Esophagus muscularis mucosa (tissue), 4 donors: ENCODE results near the gene ABCA3. TPM values are rescaled to one million over a fixed set of nuclear protein-coding genes. Genes with fewer than 3 reads are reported as not detected.
"Not testable (repeated sequence)": the region's sequence is repeated elsewhere in the genome, so short reads cannot be mapped to it uniquely, and the experiment has no call there.

ENCODE experiments used
- DNase-seq: peaks from one replicate; pipeline ENCODE4 v3.0.0-alpha.2; 2017; ENCODE audit errors: extremely low spot score
- H3K27ac ChIP-seq, 4 donors: fragments of 200-600 bp; sonication (generic); replicated peaks in 1 of 4; 1 replicate in 3 of 4; 2 replicates in 1 of 4; pipeline ENCODE4 v1.5.1; 2016 to 2019; ENCODE audit warnings: mild to moderate bottlenecking in 1 of 4
- H3K27me3 ChIP-seq, 4 donors: fragments of 200-600 bp; sonication (generic); one replicate each; pipeline versions ENCODE4 v1.5.1 to v1.6.0; 2016 to 2019
- H3K36me3 ChIP-seq, 4 donors: fragments of 200-600 bp; sonication (generic); one replicate each; pipeline ENCODE4 v1.5.1; 2016 to 2019
- H3K4me1 ChIP-seq, 4 donors: fragments of 200-600 bp; sonication (generic); one replicate each; pipeline ENCODE4 v1.5.1; 2016 to 2019
- H3K4me3 ChIP-seq, 4 donors: fragments of 200-600 bp; sonication (generic); 1 replicate in 2 of 4; 2 replicates in 2 of 4; pipeline ENCODE4 v1.5.1; 2016 to 2019; ENCODE audit warnings: mild to moderate bottlenecking in 4 of 4, moderate library complexity in 1 of 4
- H3K9me3 ChIP-seq, 4 donors: fragments of 200-600 bp; sonication (generic); 1 replicate in 3 of 4; 2 replicates in 1 of 4; pipeline ENCODE4 v1.5.1; 2016 to 2019
- EP300 ChIP-seq: sonication (generic); formaldehyde crosslinking; IDR thresholded peaks from one replicate; pipeline ENCODE4 v1.6.1; 2017; ENCODE audit warnings: antibody characterized with exemption
- POLR2A ChIP-seq: fragments of 450-650 bp; IDR thresholded peaks from one replicate; pipeline ENCODE4 v1.6.1; 2017; ENCODE audit warnings: antibody characterized with exemption, moderate library complexity, mild to moderate bottlenecking, low read depth
- POLR2AphosphoS5 ChIP-seq, 2 donors: sonication (generic); formaldehyde crosslinking; IDR thresholded peaks; one replicate each; pipeline ENCODE4 v1.6.1; 2017; ENCODE audit warnings: antibody characterized with exemption in 2 of 2
- WGBS: methylation state at CpG from one replicate; pipeline ENCODE4 v1.1.5; 2018; 5-methylcytosine and 5-hydroxymethylcytosine counted together
- intact Hi-C: fragments of 100-400 bp; cut with DNase I; formaldehyde crosslinking; loops from one replicate; pipeline ENCODE4 v1.15.1; 2023
- total RNA-seq, 4 donors: library from RNA; depleted of rRNA; stranded (reverse); fragments of >200 nt; gene quantifications; one replicate each; pipeline versions ENCODE4 v1.1.0 to v1.2.1, GENCODE V29; 2016
- TF ChIP-seq, protein P1 (sequence below), 3 experiments: fragments of 200-600 bp in 2 of 3; fragments of 450-650 bp in 1 of 3; sonication (generic) in 2 of 3; IDR thresholded peaks; one replicate each; pipeline ENCODE4 v1.5.1; 2017 to 2019; ENCODE audit warnings: antibody characterized with exemption in 3 of 3, mild to moderate bottlenecking in 2 of 3, moderate library complexity in 1 of 3

Gene ABCA3
- 10 to 100 TPM; 10.4 to 30.7 (median 18.1) TPM for total RNA-seq

DNA sequence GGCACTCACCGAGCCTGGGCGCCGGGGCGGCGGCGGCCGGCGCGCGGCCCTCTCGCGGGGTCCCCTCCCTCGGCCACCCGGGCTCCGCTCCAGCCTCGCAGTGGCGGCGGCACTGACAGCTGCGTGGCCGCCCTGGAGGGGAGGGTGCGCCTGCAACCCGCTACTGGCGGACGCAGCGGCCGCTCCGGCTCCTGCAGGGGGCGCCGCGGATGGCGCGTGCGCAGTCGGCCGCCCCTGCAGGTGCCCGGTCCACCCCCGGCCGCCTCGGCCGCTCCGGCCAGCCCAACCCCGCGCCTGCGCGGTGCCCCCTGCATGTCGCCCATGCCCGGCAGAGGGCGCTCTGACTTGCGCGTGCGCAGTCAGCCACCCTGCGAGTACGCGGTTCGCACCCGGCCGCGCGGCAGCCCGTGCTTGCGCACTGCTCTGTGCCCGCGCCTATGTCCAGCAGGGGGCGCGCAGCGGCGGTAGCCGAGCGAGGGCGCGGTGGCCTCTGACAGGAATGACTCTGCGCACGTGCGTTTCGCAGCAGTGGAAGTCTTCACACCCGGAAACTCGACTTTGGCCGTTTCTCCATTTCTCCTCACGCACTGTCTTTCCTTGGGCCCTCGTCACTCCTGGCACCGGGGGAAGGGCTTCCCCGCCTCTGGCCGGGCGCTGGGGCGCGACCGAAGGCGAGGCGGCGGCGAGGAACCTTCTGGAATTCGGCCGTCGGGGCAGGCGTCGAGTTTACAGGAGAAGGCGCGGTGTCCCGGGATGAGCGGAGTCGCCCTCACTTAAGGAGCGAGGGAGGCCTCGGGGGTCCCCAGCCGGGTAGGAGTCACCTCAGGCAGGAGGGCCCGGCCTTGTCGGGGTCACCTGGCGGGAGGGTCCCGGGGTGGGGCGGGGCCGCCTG is at the start of gene ABCA3:
Gene ABCA3, minus strand, starts transcription at position 165 of the 892 bp plus-strand sequence. CDS start 14,262 bp downstream, outside the sequence.
- DNase-seq: peak; percentile 97
- Histone ChIP-seq H3K27me3 (no peaks in the 10 kb centered on the region), H3K9me3 (no peaks in the 10 kb centered on the region), H3K27ac (peak within 1 kb of the TSS; percentile 61 to 79 (median 66)), H3K4me3 (peak within 1 kb of the TSS; percentile 83 to 93 (median 85)), H3K4me1 (peaks cover 19 to 43% (median 26%) of the 10 kb centered on the region in 4 donors), H3K36me3 (no peaks in the 10 kb centered on the region)
- TF ChIP-seq EP300 (no peak), POLR2AphosphoS5 (IDR thresholded peaks at IDR 0.05) (peak; percentile 72 to 92), POLR2A (no peak)
- TF ChIP-seq, protein P1, sequence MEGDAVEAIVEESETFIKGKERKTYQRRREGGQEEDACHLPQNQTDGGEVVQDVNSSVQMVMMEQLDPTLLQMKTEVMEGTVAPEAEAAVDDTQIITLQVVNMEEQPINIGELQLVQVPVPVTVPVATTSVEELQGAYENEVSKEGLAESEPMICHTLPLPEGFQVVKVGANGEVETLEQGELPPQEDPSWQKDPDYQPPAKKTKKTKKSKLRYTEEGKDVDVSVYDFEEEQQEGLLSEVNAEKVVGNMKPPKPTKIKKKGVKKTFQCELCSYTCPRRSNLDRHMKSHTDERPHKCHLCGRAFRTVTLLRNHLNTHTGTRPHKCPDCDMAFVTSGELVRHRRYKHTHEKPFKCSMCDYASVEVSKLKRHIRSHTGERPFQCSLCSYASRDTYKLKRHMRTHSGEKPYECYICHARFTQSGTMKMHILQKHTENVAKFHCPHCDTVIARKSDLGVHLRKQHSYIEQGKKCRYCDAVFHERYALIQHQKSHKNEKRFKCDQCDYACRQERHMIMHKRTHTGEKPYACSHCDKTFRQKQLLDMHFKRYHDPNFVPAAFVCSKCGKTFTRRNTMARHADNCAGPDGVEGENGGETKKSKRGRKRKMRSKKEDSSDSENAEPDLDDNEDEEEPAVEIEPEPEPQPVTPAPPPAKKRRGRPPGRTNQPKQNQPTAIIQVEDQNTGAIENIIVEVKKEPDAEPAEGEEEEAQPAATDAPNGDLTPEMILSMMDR (IDR thresholded peaks at IDR 0.05): peak; percentile 98 to 100 (median 99)
- 20% methylated on average over 7 of the region's 110 CpGs for WGBS
- intact Hi-C loops: loop anchor here (2.0 to 5.0 kb wide), 2 partner anchors 81 to 160 kb away; no protein-coding TSS in a partner anchor

DNA sequence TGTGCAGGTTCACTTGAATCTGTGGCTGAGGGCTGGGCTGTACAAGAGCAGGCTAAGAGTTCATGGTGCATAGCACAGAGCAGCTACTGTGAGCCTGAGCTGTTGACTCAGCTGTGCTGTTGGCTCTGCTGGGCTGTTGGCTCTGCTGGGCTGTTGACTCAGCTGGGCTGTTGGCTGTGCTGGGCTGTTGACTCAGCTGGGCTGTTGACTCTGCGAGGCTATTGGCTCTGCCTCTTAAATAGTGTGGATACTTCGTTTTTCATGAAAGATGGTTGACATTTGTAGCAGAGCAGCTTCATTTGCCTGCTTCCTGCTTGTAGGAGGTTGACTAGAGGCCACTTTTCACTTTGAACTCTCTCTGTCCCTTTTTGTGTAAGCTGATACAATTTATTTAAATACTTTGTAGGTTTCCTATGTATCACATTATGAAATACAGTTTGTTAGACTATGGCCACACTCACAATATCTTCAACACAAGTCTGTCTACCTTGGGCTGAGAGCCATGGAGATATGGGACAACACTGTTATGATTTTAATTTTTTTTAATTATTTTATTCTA is 48.4 kb upstream of the ABCA3 start:
- Histone ChIP-seq H3K4me3 (no peak overlapping the region), H3K36me3 (no peaks in the 10 kb centered on the region), H3K4me1 (no peaks in the 10 kb centered on the region), H3K9me3 (peaks cover 0 to 12% (median 9%) of the 10 kb centered on the region in 4 donors), H3K27ac (no peak overlapping the region), H3K27me3 (peaks cover 0 to 10% (median 0%) of the 10 kb centered on the region in 4 donors)
- 36% methylated on average over 2 of the region's 2 CpGs for WGBS
- DNase-seq: no peak
- TF ChIP-seq EP300 (no peak), POLR2A (no peak), POLR2AphosphoS5 (IDR thresholded peaks at IDR 0.05) (no peak)
- TF ChIP-seq, protein P1 (IDR thresholded peaks at IDR 0.05): no peak
- intact Hi-C loops: no loop called here

DNA sequence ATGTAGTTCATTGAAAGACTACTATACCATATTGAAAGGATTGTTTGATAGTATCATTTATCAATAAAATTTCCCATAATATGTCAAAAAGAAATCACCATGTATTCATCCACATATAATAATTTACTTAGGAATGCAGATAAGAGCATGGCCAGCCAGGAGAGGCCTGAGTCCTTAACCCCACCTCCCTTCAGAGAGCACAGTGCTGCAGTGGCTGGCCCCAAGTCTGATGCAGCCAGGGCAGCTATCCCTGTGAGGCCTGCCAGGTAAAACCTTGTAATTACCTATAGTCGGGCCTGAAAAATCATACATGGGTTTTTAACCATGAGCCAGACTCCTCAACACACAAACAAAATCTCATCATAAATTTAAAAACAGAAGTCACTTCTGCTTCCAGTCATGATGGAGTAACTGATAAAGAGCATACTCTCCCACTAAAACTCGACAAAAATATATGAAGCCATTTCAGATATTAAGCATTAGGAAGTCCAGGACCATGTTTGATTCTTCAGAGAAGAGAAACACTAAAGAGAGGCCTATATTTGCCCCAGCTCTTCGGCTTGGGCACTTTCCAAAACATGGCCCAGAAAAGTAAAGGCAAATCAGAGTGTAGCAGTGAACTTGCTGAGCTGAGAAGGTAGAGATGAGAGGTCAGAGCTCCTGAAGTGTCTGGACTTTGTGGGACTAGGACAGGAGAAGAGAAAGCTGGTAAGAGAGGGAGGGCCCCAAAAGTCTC is 47.8 kb upstream of the ABCA3 start:
- DNase-seq: no peak
- intact Hi-C loops: no loop called here
- H3K36me3 ChIP-seq: no peaks in the 10 kb centered on the region
- peaks cover 0 to 12% (median 9%) of the 10 kb centered on the region in 4 donors for H3K9me3 ChIP-seq
- no peaks in the 10 kb centered on the region for H3K4me1 ChIP-seq
- no peak overlapping the region for H3K4me3 ChIP-seq
- WGBS: 66% methylated on average over 2 of the region's 3 CpGs
- TF ChIP-seq, protein P1 (IDR thresholded peaks at IDR 0.05): no peak
- TF ChIP-seq EP300 (no peak), POLR2AphosphoS5 (IDR thresholded peaks at IDR 0.05) (no peak), POLR2A (no peak)
- peaks cover 0 to 10% (median 0%) of the 10 kb centered on the region in 4 donors for H3K27me3 ChIP-seq
- H3K27ac ChIP-seq: no peak overlapping the region

DNA sequence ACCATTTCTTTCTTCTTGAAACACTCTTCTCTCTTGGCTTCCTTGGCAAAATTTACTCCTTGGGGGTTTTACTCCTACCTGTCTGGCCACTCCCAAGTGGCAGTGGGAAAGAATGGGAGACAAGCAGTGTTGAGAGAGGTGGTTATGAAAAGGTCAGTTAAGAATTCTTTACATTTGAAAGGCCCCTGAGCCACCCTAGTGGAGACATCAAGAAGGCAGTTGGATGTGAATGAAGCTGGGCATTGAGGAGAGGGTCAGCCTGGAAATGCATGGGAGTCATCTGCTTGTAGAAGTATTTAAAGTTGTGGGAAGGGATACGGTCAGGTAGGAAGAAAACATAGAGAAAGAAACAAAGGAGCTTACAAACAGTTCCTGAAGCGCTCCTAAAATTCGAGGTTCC is 46.5 kb upstream of the ABCA3 start:
- Histone ChIP-seq H3K36me3 (no peaks in the 10 kb centered on the region), H3K27ac (no peak overlapping the region), H3K9me3 (peaks cover 0 to 12% (median 9%) of the 10 kb centered on the region in 4 donors), H3K4me1 (no peaks in the 10 kb centered on the region), H3K4me3 (no peak overlapping the region), H3K27me3 (peaks cover 0 to 10% (median 0%) of the 10 kb centered on the region in 4 donors)
- intact Hi-C loops: no loop called here
- WGBS: 69% methylated on average over 3 of the region's 3 CpGs
- no peak for TF ChIP-seq POLR2AphosphoS5 (IDR thresholded peaks at IDR 0.05)
- no peak for TF ChIP-seq EP300
- TF ChIP-seq POLR2A: no peak
- TF ChIP-seq, protein P1 (IDR thresholded peaks at IDR 0.05): no peak
- DNase-seq: no peak

DNA sequence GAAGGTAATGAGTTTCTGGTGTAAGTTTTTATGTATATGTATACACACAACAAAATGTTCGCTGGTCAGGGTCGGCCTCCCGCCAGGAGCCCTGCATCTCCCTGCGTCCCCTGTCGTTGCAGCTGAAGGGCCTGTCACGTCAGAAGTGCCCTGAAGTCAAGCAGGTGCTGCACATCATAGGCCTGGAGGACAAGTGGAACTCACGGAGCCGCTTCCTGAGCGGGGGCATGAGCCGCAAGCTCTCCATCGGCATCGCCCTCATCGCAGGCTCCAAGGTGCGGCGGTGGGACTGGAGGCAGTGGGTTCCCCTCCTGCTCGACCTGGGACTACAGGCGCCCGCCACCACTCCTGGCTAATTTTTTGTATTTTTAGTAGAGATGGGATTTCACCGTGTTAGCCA is 45.5 kb upstream of the ABCA3 start:
- H3K27ac ChIP-seq, DNase-seq, intact Hi-C loops, H3K27me3 ChIP-seq, H3K4me1 ChIP-seq, H3K4me3 ChIP-seq, H3K36me3 ChIP-seq: not testable (repeated sequence)
- peaks cover 0 to 12% (median 9%) of the 10 kb centered on the region in 4 donors for H3K9me3 ChIP-seq
- 82% methylated on average over 7 of the region's 19 CpGs for WGBS
